Uterus (tissue), 2 donors: ENCODE data around the gene TMEM185A.

Experiments used
- POLR2A ChIP-seq, 2 donors: fragments of 450-650 bp; IDR thresholded peaks; one replicate each; pipeline ENCODE4 v1.6.1; 2016; ENCODE audit warnings: antibody characterized with exemption in 2 of 2, mild to moderate bottlenecking in 1 of 2, moderate library complexity in 1 of 2
- TF ChIP-seq, protein P1 (sequence below), 4 experiments: fragments of 200-600 bp in 2 of 4; fragments of 450-650 bp in 2 of 4; sonication (generic) in 2 of 4; IDR thresholded peaks; one replicate each; pipeline ENCODE4 v1.5.1; 2016 to 2019; ENCODE audit warnings: antibody characterized with exemption in 4 of 4, mild to moderate bottlenecking in 2 of 4, moderate library complexity in 1 of 4

DNA sequence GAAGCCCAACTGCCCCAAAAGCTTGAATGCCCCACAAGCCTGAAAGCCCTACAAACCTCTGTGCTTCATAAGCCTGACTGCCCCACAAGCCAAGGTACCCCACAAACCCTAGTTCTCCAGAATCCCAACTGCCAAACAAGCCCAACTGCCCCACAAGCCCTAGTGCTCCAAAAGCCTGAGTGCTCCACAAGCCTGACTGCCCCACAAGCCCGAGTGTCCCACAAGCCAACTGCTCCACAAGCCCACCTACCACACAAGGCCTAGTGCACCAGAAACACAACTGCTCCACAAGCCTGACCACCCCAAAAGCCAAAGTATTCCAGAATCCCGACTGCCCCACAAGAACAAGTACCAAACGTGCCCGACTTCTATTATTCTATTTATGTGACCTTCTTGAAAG lies 68.2 kb downstream of the TMEM185A start:
- no peak for TF ChIP-seq POLR2A (IDR thresholded peaks at IDR 0.05)
- TF ChIP-seq, protein P1, sequence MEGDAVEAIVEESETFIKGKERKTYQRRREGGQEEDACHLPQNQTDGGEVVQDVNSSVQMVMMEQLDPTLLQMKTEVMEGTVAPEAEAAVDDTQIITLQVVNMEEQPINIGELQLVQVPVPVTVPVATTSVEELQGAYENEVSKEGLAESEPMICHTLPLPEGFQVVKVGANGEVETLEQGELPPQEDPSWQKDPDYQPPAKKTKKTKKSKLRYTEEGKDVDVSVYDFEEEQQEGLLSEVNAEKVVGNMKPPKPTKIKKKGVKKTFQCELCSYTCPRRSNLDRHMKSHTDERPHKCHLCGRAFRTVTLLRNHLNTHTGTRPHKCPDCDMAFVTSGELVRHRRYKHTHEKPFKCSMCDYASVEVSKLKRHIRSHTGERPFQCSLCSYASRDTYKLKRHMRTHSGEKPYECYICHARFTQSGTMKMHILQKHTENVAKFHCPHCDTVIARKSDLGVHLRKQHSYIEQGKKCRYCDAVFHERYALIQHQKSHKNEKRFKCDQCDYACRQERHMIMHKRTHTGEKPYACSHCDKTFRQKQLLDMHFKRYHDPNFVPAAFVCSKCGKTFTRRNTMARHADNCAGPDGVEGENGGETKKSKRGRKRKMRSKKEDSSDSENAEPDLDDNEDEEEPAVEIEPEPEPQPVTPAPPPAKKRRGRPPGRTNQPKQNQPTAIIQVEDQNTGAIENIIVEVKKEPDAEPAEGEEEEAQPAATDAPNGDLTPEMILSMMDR (IDR thresholded peaks at IDR 0.05) = no peak
